ENCODE measurements around the gene AASDHPPT. TPM values are rescaled to one million over a fixed set of nuclear protein-coding genes. Genes with fewer than 3 reads are reported as not detected.

Gene AASDHPPT
- polyA plus RNA-seq, 2 of the 4 experiments (the other 2 are of a cell fraction) = 40.5 to 68.1 TPM

- FAIRE-seq (no peak), DNase-seq (ENCODE audit: low read depth in 1 of 2, low spot score in 1 of 2) (no peak), ATAC-seq (no peak)
- POLR2A ChIA-PET = no interaction called here
- 95% methylated on average over 1 of the region's 1 CpG for WGBS (ENCODE audit: missing lambda C conversion rate)
- Histone ChIP-seq H3K4me2 (no peak overlapping the region), H3K9me3 (no peaks in the 10 kb centered on the region), H3K4me1 (no peaks in the 10 kb centered on the region), H3K4me3 (no peak overlapping the region), H3K27ac (no peak overlapping the region)
- no peak for TF ChIP-seq EHF (CRISPR knock-in tag; IDR thresholded peaks at IDR 0.05)
- CTCF ChIA-PET = no interaction called here
Measured at GRCh38 chr11:106061954-106062949, 15.2 kb upstream of the AASDHPPT start.

GRCh38 chr11:106063009-106063408 lies 14.5 kb upstream of the AASDHPPT start:
- POLR2A ChIA-PET = no interaction called here

GRCh38 chr11:106070606-106071005 lies 6.9 kb upstream of the AASDHPPT start:
- TF ChIP-seq CBX8 (IDR thresholded peaks at IDR 0.05) (no peak), NFE2L2 (conservative IDR thresholded peaks at IDR 0.05; ENCODE audit: low read length) (no peak), JUN (IDR thresholded peaks at IDR 0.05) (no peak), CBX2 (IDR thresholded peaks at IDR 0.05; ENCODE audit: borderline replicate concordance, low read depth) (no peak), MAX (IDR thresholded peaks at IDR 0.05) (no peak), NPAS2 (CRISPR knock-in tag; IDR thresholded peaks at IDR 0.05; ENCODE audit: borderline replicate concordance) (no peak), TP53 (CRISPR knock-in tag; IDR thresholded peaks at IDR 0.05) (no peak), NR3C1 (IDR thresholded peaks at IDR 0.05) (no peak), EHF (CRISPR knock-in tag; IDR thresholded peaks at IDR 0.05) (no peak), REST (IDR thresholded peaks at IDR 0.05) (no peak)
- Histone ChIP-seq H3K4me3 (no peak overlapping the region), H3K4me2 (no peak overlapping the region), H3K4me1 (no peaks in the 10 kb centered on the region), H3K9me3 (no peaks in the 10 kb centered on the region), H3K27ac (no peak overlapping the region)
- POLR2A ChIA-PET = no interaction called here
- no peak for DNase-seq (ENCODE audit: low read depth in 1 of 2, low spot score in 1 of 2)
- no peak for FAIRE-seq
- CTCF ChIA-PET = interaction anchor here (1.2 kb wide), 1 partner anchor 21 kb away, joined by 3 read pairs; no protein-coding TSS in a partner anchor
- 63% methylated on average over 3 of the region's 3 CpGs for WGBS (ENCODE audit: missing lambda C conversion rate)
- no peak for ATAC-seq

More at GRCh38 chr11:106063009-106063408, 14.5 kb upstream of the AASDHPPT start:
- no peak overlapping the region for H3K4me3 ChIP-seq
- FAIRE-seq (no peak), ATAC-seq (no peak), DNase-seq (ENCODE audit: low read depth in 1 of 2, low spot score in 1 of 2) (no peak)
- no peak for TF ChIP-seq ATOH8 (CRISPR knock-in tag; IDR thresholded peaks at IDR 0.05; ENCODE audit: low read depth)
- TF ChIP-seq KDM1A (IDR thresholded peaks at IDR 0.05; ENCODE audit: low read depth) = no peak
- TF ChIP-seq ZFP36 (IDR thresholded peaks at IDR 0.05; ENCODE audit: borderline replicate concordance, partially characterized antibody) = no peak
- TF ChIP-seq HOXB5 (CRISPR knock-in tag; IDR thresholded peaks at IDR 0.05) = no peak
- no peak for TF ChIP-seq NFE2L2 (conservative IDR thresholded peaks at IDR 0.05; ENCODE audit: low read length)
- TF ChIP-seq RAD21 (conservative IDR thresholded peaks at IDR 0.05 in 1 of 2, IDR thresholded peaks at IDR 0.05 in 1 of 2) = no peak
- TF ChIP-seq CBX8 (IDR thresholded peaks at IDR 0.05) = no peak
- no peak for TF ChIP-seq BHLHE40 (IDR thresholded peaks at IDR 0.05; ENCODE audit: low read depth, low read length)
- no peak for TF ChIP-seq ESRRA (IDR thresholded peaks at IDR 0.05; ENCODE audit: borderline replicate concordance, low read length)
- TF ChIP-seq CEBPB (IDR thresholded peaks at IDR 0.05) = no peak
- TF ChIP-seq HOXB13 (CRISPR knock-in tag; IDR thresholded peaks at IDR 0.05; ENCODE audit: low read depth) = no peak
- no peak for TF ChIP-seq CHD4 (IDR thresholded peaks at IDR 0.05; ENCODE audit: borderline replicate concordance)
- TF ChIP-seq JUN (IDR thresholded peaks at IDR 0.05) = no peak
- no peak for TF ChIP-seq RFX5 (IDR thresholded peaks at IDR 0.05)
- TF ChIP-seq POLR2A (IDR thresholded peaks at IDR 0.05; ENCODE audit: low read length) = no peak
- H3K9me3 ChIP-seq = no peaks in the 10 kb centered on the region
- CTCF ChIA-PET = no interaction called here
- H3K27ac ChIP-seq = no peak overlapping the region
- no peaks in the 10 kb centered on the region for H3K4me1 ChIP-seq
- no peak overlapping the region for H3K4me2 ChIP-seq
